Neuron (in vitro differentiated cells): ENCODE data around the gene BMAL1.
"Not testable (repeated sequence)": the region's sequence is repeated elsewhere in the genome, so short reads cannot be mapped to it uniquely, and the experiment has no call there.

Experiments
- H2AFZ ChIP-seq: one replicate; pipeline ENCODE4 v1.6.1; 2013; ENCODE audit warnings: low read depth, mild to moderate bottlenecking, inconsistent platforms, low read length, moderate library complexity
- H3K27me3 ChIP-seq: one replicate; pipeline ENCODE4 v1.6.1; 2013; ENCODE audit warnings: low read length; ENCODE audit not compliant: insufficient read depth
- H3K36me3 ChIP-seq: one replicate; pipeline ENCODE4 v1.6.1; 2013; ENCODE audit warnings: low read length; ENCODE audit not compliant: insufficient read depth
- H3K4me1 ChIP-seq: one replicate; pipeline ENCODE4 v1.6.1; 2013; ENCODE audit warnings: low read length; ENCODE audit not compliant: insufficient read depth
- H3K4me3 ChIP-seq: 2 replicates; pipeline ENCODE4 v1.5.1; 2013; ENCODE audit warnings: mild to moderate bottlenecking, low read length, moderate library complexity
- H3K9me3 ChIP-seq: one replicate; pipeline ENCODE4 v1.6.1; 2013; ENCODE audit warnings: low read length

BMAL1 gene

DNA sequence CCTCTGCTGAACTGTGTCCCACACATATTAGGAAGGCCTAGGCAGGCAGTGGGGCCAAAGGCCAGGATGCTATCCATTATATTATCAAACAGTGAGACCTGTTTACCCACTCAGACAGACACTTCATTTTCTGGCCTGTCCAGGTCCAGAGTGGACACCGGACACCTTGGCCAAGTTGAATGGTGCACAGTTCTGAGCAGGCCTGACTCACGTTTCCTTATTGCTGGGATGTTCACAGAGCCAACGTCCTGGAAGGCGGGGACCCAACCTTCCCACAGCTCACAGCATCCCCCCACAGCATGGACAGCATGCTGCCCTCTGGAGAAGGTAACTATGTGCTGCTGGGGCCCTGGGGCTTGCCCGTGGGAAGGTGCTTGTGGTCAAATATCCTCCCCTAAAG lies 98.8 kb downstream of the BMAL1 start:
- no peaks in the 10 kb centered on the region for H3K4me1 ChIP-seq
- H3K4me3 ChIP-seq = no peak overlapping the region
- H3K9me3 ChIP-seq = no peaks in the 10 kb centered on the region
- peaks cover 34% of the 10 kb centered on the region for H3K36me3 ChIP-seq
- no peaks in the 10 kb centered on the region for H3K27me3 ChIP-seq
- H2AFZ ChIP-seq = no peak overlapping the region

DNA sequence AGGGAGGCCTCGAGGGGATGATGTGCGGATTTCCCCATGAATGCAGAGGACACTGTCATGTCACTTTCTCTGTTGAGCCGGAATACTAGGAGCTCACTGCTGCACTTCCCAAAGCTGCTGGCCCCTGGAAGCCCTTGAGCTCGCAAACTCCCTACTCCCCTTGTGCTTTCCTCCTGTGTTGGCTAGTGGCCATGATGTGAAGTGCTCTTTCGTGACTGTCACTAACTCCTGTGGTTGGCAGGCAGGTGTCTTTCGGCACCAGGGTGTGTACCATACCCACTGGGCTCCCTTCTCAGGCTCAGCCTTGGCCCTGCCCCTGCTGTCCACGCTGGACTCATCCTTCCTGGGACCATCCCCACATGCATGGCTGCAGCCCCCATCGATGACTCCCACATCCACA lies 99.2 kb downstream of the BMAL1 start:
- peaks cover 34% of the 10 kb centered on the region for H3K36me3 ChIP-seq

GRCh38 chr11:13378316-13378715 lies 100.7 kb downstream of the BMAL1 start:
- no peak overlapping the region for H3K4me3 ChIP-seq
- H3K36me3 ChIP-seq = peaks cover 46% of the 10 kb centered on the region
- H2AFZ ChIP-seq = no peak overlapping the region
- H3K4me1 ChIP-seq = no peaks in the 10 kb centered on the region
- H3K9me3 ChIP-seq = no peaks in the 10 kb centered on the region
- no peaks in the 10 kb centered on the region for H3K27me3 ChIP-seq

More for the DNA sequence above, 99.2 kb downstream of the BMAL1 start:
- H2AFZ ChIP-seq = no peak overlapping the region
- no peak overlapping the region for H3K4me3 ChIP-seq
- H3K4me1 ChIP-seq = no peaks in the 10 kb centered on the region
- H3K9me3 ChIP-seq = no peaks in the 10 kb centered on the region
- H3K27me3 ChIP-seq = no peaks in the 10 kb centered on the region

GRCh38 chr11:13380731-13381130 lies 103.1 kb downstream of the BMAL1 start:
- Histone ChIP-seq H3K27me3 (no peaks in the 10 kb centered on the region), H3K4me1 (no peaks in the 10 kb centered on the region), H3K36me3 (peaks cover 49% of the 10 kb centered on the region), H3K9me3 (no peaks in the 10 kb centered on the region), H3K4me3 (no peak overlapping the region), H2AFZ (no peak overlapping the region)

DNA sequence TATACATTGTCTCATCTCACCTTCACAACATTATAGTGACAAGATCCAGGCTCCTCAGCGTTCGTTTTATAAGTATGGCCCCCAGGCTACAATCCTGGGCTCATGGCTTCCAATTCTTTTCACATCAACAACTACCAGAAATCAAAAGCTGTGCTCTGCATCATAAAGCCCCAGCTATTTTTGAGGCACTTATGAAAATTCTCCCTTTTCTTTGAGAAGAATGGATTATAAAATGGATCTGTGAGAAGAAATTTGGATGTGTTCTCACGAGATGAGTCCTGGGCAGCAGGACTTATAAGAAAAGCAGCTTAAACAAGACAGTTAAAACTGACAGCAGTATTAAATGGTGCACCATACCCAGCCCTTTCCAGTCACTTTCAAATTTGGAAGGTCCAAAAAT lies 105.2 kb downstream of the BMAL1 start:
- no peaks in the 10 kb centered on the region for H3K4me1 ChIP-seq
- no peak overlapping the region for H3K4me3 ChIP-seq
- H3K27me3 ChIP-seq = no peaks in the 10 kb centered on the region
- peaks cover 52% of the 10 kb centered on the region for H3K36me3 ChIP-seq
- H2AFZ ChIP-seq = no peak overlapping the region
- H3K9me3 ChIP-seq = no peaks in the 10 kb centered on the region

- Histone ChIP-seq H3K4me3 (no peak overlapping the region), H3K9me3 (no peaks in the 10 kb centered on the region), H2AFZ (no peak overlapping the region), H3K36me3 (peaks cover 69% of the 10 kb centered on the region), H3K27me3 (no peaks in the 10 kb centered on the region), H3K4me1 (no peaks in the 10 kb centered on the region)
Measured at GRCh38 chr11:13384908-13385640, 107.5 kb downstream of the BMAL1 start.

DNA sequence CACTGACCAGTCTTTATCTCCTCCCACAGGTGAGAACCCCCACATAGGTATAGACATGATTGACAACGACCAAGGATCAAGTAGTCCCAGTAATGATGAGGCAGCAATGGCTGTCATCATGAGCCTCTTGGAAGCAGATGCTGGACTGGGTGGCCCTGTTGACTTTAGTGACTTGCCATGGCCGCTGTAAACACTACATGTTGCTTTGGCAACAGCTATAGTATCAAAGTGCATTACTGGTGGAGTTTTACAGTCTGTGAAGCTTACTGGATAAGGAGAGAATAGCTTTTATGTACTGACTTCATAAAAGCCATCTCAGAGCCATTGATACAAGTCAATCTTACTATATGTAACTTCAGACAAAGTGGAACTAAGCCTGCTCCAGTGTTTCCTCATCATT lies 109.0 kb downstream of the BMAL1 start:
- Histone ChIP-seq H3K4me1 (no peaks in the 10 kb centered on the region), H2AFZ (no peak overlapping the region), H3K4me3 (no peak overlapping the region), H3K36me3 (peaks cover 67% of the 10 kb centered on the region), H3K27me3 (no peaks in the 10 kb centered on the region), H3K9me3 (no peaks in the 10 kb centered on the region)

- Histone ChIP-seq H3K36me3 (peaks cover 64% of the 10 kb centered on the region), H3K9me3 (no peaks in the 10 kb centered on the region), H3K4me3 (no peak overlapping the region), H3K27me3 (no peaks in the 10 kb centered on the region), H3K4me1 (no peaks in the 10 kb centered on the region), H2AFZ (no peak overlapping the region)
Measured at GRCh38 chr11:13388741-13389140, 111.2 kb downstream of the BMAL1 start.

DNA sequence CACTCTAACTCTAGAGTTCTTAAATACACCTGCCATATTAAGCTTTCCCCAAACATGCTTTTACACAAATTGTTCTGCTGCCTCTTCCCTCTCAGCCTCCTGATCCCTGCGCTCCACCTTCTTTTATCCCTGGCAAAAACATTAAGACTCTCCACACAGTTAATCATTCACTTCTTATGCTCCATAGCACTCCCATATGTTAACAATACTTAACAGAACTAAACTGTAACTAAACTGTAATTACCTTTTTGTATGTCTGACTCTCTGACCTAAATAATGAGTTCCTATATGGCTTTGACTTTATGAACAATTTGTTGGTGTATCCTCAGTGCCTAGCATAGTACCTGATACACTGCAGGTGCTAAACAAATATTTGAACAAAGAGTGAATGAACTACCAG lies 113.6 kb downstream of the BMAL1 start:
- Histone ChIP-seq H3K4me1 (no peaks in the 10 kb centered on the region), H3K9me3 (no peaks in the 10 kb centered on the region), H3K27me3 (no peaks in the 10 kb centered on the region), H3K4me3 (no peak overlapping the region), H2AFZ (no peak overlapping the region), H3K36me3 (peaks cover 56% of the 10 kb centered on the region)

DNA sequence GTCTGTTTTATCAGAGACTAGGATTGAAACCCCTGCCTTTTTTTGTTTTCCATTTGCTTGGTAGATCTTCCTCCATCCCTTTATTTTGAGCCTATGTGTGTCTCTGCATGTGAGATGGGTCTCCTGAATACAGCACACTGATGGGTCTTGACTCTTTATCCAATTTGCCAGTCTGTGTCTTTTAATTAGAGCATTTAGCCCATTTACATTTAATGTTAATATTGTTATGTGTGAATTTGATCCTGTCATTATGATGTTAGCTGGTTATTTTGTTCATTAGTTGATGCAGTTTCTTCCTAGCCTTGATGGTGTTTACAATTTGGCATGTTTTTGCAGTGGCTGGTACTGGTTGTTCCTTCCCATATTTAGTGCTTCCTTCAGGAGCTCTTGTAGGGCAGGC lies 120.7 kb downstream of the BMAL1 start:
- not testable (repeated sequence) for H3K4me3 ChIP-seq, H3K27me3 ChIP-seq, H2AFZ ChIP-seq, H3K9me3 ChIP-seq, H3K4me1 ChIP-seq
- H3K36me3 ChIP-seq = peaks cover 22% of the 10 kb centered on the region

- H3K36me3 ChIP-seq = peaks cover 46% of the 10 kb centered on the region
- no peaks in the 10 kb centered on the region for H3K27me3 ChIP-seq
- H3K4me3 ChIP-seq = no peak overlapping the region
- H3K4me1 ChIP-seq = no peaks in the 10 kb centered on the region
- H2AFZ ChIP-seq = no peak overlapping the region
- peaks cover 3% of the 10 kb centered on the region for H3K9me3 ChIP-seq
Measured at GRCh38 chr11:13405220-13405619, 127.6 kb downstream of the BMAL1 start.

- Histone ChIP-seq H3K27me3 (no peaks in the 10 kb centered on the region), H3K4me3 (no peak overlapping the region), H3K4me1 (no peaks in the 10 kb centered on the region), H3K36me3 (peaks cover 42% of the 10 kb centered on the region), H2AFZ (no peak overlapping the region), H3K9me3 (no peaks in the 10 kb centered on the region)
Measured at GRCh38 chr11:13415201-13415600, 137.6 kb downstream of the BMAL1 start.

DNA sequence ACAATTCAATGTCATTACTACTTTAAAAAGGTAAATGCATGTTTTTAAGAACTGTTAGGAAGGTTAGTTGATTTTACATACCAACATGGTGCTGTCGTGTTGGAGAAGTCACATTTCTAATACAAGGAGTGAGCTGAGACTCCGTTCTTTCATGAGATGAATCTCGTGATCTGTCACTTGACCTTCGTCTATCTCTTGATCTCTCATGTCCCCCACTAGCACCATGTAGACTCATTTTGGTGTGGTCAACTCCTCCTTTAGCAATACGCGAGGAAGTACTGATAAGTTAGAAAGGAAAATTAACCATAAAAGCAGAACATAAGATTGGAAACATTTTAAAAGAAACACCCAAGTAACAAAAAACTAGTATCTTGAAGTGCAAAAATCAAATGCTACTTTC lies 144.0 kb downstream of the BMAL1 start:
- Histone ChIP-seq H3K27me3 (no peaks in the 10 kb centered on the region), H3K4me3 (no peak overlapping the region), H3K9me3 (no peaks in the 10 kb centered on the region), H2AFZ (no peak overlapping the region), H3K4me1 (no peaks in the 10 kb centered on the region), H3K36me3 (peaks cover 23% of the 10 kb centered on the region)

GRCh38 chr11:13423372-13423771 lies 145.8 kb downstream of the BMAL1 start:
- H3K9me3 ChIP-seq = peaks cover 8% of the 10 kb centered on the region
- no peaks in the 10 kb centered on the region for H3K27me3 ChIP-seq
- H3K4me1 ChIP-seq = no peaks in the 10 kb centered on the region

More at GRCh38 chr11:13423372-13423771, 145.8 kb downstream of the BMAL1 start:
- H2AFZ ChIP-seq = no peak overlapping the region
- no peak overlapping the region for H3K4me3 ChIP-seq
- H3K36me3 ChIP-seq = peaks cover 13% of the 10 kb centered on the region
